Fibroblast of lung (primary cell): ENCODE results near the gene KRT71. TPM values are rescaled to one million over a fixed set of nuclear protein-coding genes. Genes with fewer than 3 reads are reported as not detected.

Experiments used
- DNase-seq, 2 donors: peaks; one replicate each; pipeline versions ENCODE4 v3.0.0 to v3.0.0-alpha.2; 2010; ENCODE audit warnings: low read depth in 2 of 2
- H2AFZ ChIP-seq: 2 replicates; pipeline ENCODE4 v1.5.1; 2012; ENCODE audit warnings: low read length, control low read depth, inconsistent platforms
- H3K27ac ChIP-seq: 2 replicates; pipeline ENCODE4 v1.5.1; 2011; ENCODE audit warnings: low read length, control low read depth; ENCODE audit not compliant: insufficient read depth
- H3K27me3 ChIP-seq: 2 replicates; pipeline ENCODE4 v1.5.1; 2011; ENCODE audit warnings: mild to moderate bottlenecking, low read length; ENCODE audit not compliant: control insufficient read depth, insufficient read depth
- H3K36me3 ChIP-seq: 2 replicates; pipeline ENCODE4 v1.5.1; 2011; ENCODE audit warnings: low read length; ENCODE audit not compliant: control insufficient read depth, insufficient read depth
- H3K4me1 ChIP-seq: 2 replicates; pipeline ENCODE4 v1.5.1; 2011; ENCODE audit warnings: low read length; ENCODE audit not compliant: control insufficient read depth, insufficient read depth; ENCODE audit errors: extremely low read depth
- H3K4me2 ChIP-seq: 2 replicates; pipeline ENCODE4 v1.5.1; 2011; ENCODE audit warnings: low read length, control low read depth; ENCODE audit not compliant: insufficient read depth; ENCODE audit errors: extremely low read depth
- H3K4me3 ChIP-seq, 4 experiments: fragments of 200-600 bp in 1 of 4; sonication (generic) in 1 of 4; replicated peaks in 1 of 4; 2 replicates each; pipeline ENCODE4 v1.5.1; 2011 to 2016; ENCODE audit warnings: low read length in 4 of 4, low read depth in 3 of 4, mild to moderate bottlenecking in 3 of 4, control low read depth in 2 of 4, inconsistent platforms in 1 of 4, mixed read lengths in 1 of 4; ENCODE audit not compliant: insufficient read depth in 1 of 4; ENCODE audit errors: control extremely low read depth in 1 of 4
- H3K79me2 ChIP-seq: 2 replicates; pipeline ENCODE4 v1.5.1; 2012; ENCODE audit warnings: mild to moderate bottlenecking, low read length, inconsistent platforms; ENCODE audit not compliant: control insufficient read depth, insufficient read depth
- H3K9ac ChIP-seq: 2 replicates; pipeline ENCODE4 v1.5.1; 2011; ENCODE audit warnings: mild to moderate bottlenecking, low read length, control low read depth; ENCODE audit not compliant: insufficient read depth
- H3K9me3 ChIP-seq: 2 replicates; pipeline ENCODE4 v1.5.1; 2012; ENCODE audit warnings: low read depth, low read length; ENCODE audit not compliant: control insufficient read depth, insufficient read depth
- H4K20me1 ChIP-seq: 2 replicates; pipeline ENCODE4 v1.5.1; 2011; ENCODE audit warnings: low read length; ENCODE audit not compliant: control insufficient read depth, insufficient read depth; ENCODE audit errors: extremely low read depth
- EZH2 ChIP-seq: IDR thresholded peaks from 2 replicates; pipeline ENCODE4 v1.5.1; 2012; ENCODE audit warnings: low read length, control low read depth, mild to moderate bottlenecking; ENCODE audit errors: missing control alignments
- polyA plus RNA-seq, 2 donors: library from polyadenylated mRNA; depleted of rRNA in 1 of 2; stranded (reverse) in 1 of 2; unstranded in 1 of 2; fragments of >200 nt; gene quantifications; 2 replicates each; pipeline ENCODE4 v1.2.1, GENCODE V29; 2011 to 2012; ENCODE audit warnings: missing spikeins in 1 of 2
- total RNA-seq: library from RNA; depleted of rRNA; stranded (reverse); fragments of >200 nt; gene quantifications from 2 replicates; pipeline ENCODE4 v1.2.1, GENCODE V29; 2014
- TF ChIP-seq, protein P1 (sequence below), 2 donors: IDR thresholded peaks in 1 of 2; conservative IDR thresholded peaks in 1 of 2; 1 replicate in 1 of 2; 2 replicates in 1 of 2; pipeline ENCODE4 v1.5.1; 2011 to 2012; ENCODE audit warnings: low read length in 2 of 2, control low read depth in 1 of 2, inconsistent platforms in 1 of 2, low read depth in 1 of 2, mild to moderate bottlenecking in 1 of 2

KRT71 gene
- total and polyA plus RNA-seq, 2 donors (not counting 1 experiment from before 2014, with no cell fraction given) = not detected

DNA sequence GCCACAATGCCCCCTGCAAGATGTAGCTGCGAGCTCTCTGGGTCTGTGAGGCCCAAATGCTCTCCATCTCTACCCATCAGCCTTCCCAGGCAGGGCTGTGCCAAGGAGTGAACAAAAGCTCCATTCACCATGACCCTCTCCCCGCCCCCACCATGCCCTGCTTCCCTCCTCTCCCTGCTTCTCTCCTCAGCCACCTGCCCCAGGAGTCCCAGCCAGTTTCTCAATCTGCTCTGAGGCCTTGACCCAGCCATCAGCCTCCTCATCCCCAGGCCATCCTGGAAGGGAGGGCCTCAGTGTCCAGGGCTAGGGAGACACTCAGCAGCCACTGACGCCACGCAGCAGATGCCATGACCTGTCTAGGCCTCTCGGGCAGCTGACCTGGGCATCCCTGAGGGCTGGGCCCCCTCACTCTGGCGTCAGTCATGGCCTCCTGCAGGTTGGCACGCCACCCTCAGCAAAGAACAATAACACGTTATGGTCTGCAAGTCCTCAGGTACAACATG, 24.3 kb downstream of the KRT71 start:
- no peak for DNase-seq
- TF ChIP-seq, protein P1, sequence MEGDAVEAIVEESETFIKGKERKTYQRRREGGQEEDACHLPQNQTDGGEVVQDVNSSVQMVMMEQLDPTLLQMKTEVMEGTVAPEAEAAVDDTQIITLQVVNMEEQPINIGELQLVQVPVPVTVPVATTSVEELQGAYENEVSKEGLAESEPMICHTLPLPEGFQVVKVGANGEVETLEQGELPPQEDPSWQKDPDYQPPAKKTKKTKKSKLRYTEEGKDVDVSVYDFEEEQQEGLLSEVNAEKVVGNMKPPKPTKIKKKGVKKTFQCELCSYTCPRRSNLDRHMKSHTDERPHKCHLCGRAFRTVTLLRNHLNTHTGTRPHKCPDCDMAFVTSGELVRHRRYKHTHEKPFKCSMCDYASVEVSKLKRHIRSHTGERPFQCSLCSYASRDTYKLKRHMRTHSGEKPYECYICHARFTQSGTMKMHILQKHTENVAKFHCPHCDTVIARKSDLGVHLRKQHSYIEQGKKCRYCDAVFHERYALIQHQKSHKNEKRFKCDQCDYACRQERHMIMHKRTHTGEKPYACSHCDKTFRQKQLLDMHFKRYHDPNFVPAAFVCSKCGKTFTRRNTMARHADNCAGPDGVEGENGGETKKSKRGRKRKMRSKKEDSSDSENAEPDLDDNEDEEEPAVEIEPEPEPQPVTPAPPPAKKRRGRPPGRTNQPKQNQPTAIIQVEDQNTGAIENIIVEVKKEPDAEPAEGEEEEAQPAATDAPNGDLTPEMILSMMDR (conservative IDR thresholded peaks at IDR 0.05 in 1 of 2, IDR thresholded peaks at IDR 0.05 in 1 of 2; ENCODE audit: low read depth in 1 of 2, low read length in 2 of 2) = no peak
- TF ChIP-seq EZH2 = no peak
- H3K4me3 ChIP-seq = no peak overlapping the region

DNA sequence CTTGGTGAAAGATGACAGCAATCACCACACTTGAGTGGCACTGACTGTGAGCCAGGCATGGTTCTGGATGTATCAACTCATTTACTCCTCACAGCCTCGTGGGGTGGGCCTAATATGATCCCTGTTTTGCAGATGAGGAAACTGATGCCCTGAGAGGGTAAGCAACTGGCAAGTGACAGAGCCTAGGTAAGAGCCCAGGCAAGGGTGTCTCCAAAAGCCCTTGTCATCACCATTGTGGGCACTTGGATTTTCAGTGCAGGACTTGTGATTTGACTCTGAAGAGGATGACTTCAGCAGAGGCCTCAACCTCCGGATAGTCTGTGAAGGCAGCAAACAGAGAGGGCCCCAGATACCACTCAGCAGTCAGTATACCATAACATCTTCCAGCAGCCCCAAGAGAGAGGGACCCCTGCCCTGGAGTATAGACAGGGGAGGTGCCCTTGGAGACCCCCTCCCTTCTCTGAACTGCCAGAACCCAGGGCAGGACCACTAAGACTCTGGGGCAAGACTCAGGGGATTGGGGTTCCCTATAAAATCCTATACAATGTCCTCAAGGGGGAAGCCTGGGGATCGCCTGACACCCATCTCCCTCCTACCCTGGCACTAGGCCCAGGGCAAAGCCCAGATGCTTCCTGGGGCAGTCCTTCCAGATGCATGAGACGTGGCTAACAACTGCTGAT, 25.7 kb downstream of the KRT71 start:
- DNase-seq = no peak
- H3K4me2 ChIP-seq = no peak overlapping the region
- no peaks in the 10 kb centered on the region for H3K79me2 ChIP-seq
- H2AFZ ChIP-seq = no peak overlapping the region
- H3K9ac ChIP-seq = no peak overlapping the region
- H3K4me3 ChIP-seq = no peak overlapping the region
- no peaks in the 10 kb centered on the region for H4K20me1 ChIP-seq
- no peaks in the 10 kb centered on the region for H3K36me3 ChIP-seq
- TF ChIP-seq, protein P1 (conservative IDR thresholded peaks at IDR 0.05 in 1 of 2, IDR thresholded peaks at IDR 0.05 in 1 of 2; ENCODE audit: low read depth in 1 of 2, low read length in 2 of 2) = no peak
- no peak for TF ChIP-seq EZH2
- peaks cover 2% of the 10 kb centered on the region for H3K27me3 ChIP-seq
- no peaks in the 10 kb centered on the region for H3K4me1 ChIP-seq
- H3K9me3 ChIP-seq = no peaks in the 10 kb centered on the region
- no peak overlapping the region for H3K27ac ChIP-seq

More for the DNA sequence above, 24.3 kb downstream of the KRT71 start:
- H3K9ac ChIP-seq = no peak overlapping the region
- no peaks in the 10 kb centered on the region for H4K20me1 ChIP-seq
- no peak overlapping the region for H3K27ac ChIP-seq
- no peaks in the 10 kb centered on the region for H3K9me3 ChIP-seq
- H3K36me3 ChIP-seq = no peaks in the 10 kb centered on the region
- H3K79me2 ChIP-seq = no peaks in the 10 kb centered on the region
- H3K27me3 ChIP-seq = peaks cover 2% of the 10 kb centered on the region
- no peak overlapping the region for H2AFZ ChIP-seq
- H3K4me1 ChIP-seq = no peaks in the 10 kb centered on the region
- H3K4me2 ChIP-seq = no peak overlapping the region

DNA sequence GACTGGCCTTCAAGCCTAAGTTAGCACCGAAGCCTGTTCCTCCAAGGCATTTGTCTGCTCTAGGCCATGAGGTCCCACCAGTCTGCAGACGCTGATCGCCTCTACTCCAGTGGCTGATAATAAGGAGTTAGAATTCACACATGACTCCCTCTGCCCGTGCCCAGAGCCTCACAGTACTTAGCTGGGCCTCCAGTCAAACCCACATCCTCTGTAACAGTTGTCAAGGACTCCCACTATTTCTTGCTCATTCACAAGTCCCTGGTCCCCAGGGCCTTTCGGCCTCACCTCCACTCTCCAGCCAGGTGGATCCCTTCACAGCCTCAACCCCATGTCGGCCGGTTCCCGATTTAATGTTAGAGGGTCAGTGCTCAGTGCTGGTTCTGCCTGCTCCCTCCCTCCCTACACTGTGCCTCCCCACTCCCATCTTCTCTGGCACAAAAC, 26.4 kb downstream of the KRT71 start:
- Histone ChIP-seq H3K27me3 (peaks cover 2% of the 10 kb centered on the region), H3K4me1 (no peaks in the 10 kb centered on the region), H2AFZ (no peak overlapping the region), H3K9me3 (no peaks in the 10 kb centered on the region), H3K36me3 (no peaks in the 10 kb centered on the region), H3K27ac (no peak overlapping the region), H3K79me2 (no peaks in the 10 kb centered on the region), H4K20me1 (no peaks in the 10 kb centered on the region), H3K9ac (no peak overlapping the region), H3K4me3 (no peak overlapping the region), H3K4me2 (no peak overlapping the region)
- TF ChIP-seq, protein P1 (conservative IDR thresholded peaks at IDR 0.05 in 1 of 2, IDR thresholded peaks at IDR 0.05 in 1 of 2; ENCODE audit: low read depth in 1 of 2, low read length in 2 of 2) = no peak
- TF ChIP-seq EZH2 = no peak
- no peak for DNase-seq
